Keratinocyte (primary cell): ENCODE data around the gene TLR4. TPM values are rescaled to one million over a fixed set of nuclear protein-coding genes. Genes with fewer than 3 reads are reported as not detected.

Experiments
- DNase-seq: peaks from one replicate; pipeline ENCODE4 v3.0.0-alpha.2; 2011; ENCODE audit warnings: low read depth, missing footprints, low spot score
- FAIRE-seq: peaks from 2 replicates; lab custom pipeline; 2011; peaks lifted over from hg19 to GRCh38; lab: Jason Lieb, UNC
- H2AFZ ChIP-seq: 2 replicates; pipeline ENCODE4 v1.6.0; 2012; ENCODE audit warnings: low read length, control low read depth, inconsistent platforms; ENCODE audit not compliant: control insufficient read depth
- H3K27ac ChIP-seq: 2 replicates; pipeline ENCODE4 v1.5.1; 2011; ENCODE audit warnings: low read length; ENCODE audit not compliant: control insufficient read depth, insufficient read depth
- H3K27me3 ChIP-seq: 3 replicates; pipeline ENCODE4 v1.6.0; 2011; ENCODE audit warnings: low read length; ENCODE audit not compliant: control insufficient read depth, insufficient read depth; ENCODE audit errors: extremely low read depth
- H3K36me3 ChIP-seq, 2 experiments: 2 replicates in 1 of 2; 3 replicates in 1 of 2; pipeline ENCODE4 v1.5.1; 2011; ENCODE audit warnings: low read length in 2 of 2, mild to moderate bottlenecking in 1 of 2; ENCODE audit not compliant: control insufficient read depth in 2 of 2, insufficient read depth in 2 of 2; ENCODE audit errors: extremely low read depth in 1 of 2
- H3K4me1 ChIP-seq: 3 replicates; pipeline ENCODE4 v1.5.1; 2011; ENCODE audit warnings: low read length; ENCODE audit not compliant: control insufficient read depth, insufficient read depth; ENCODE audit errors: extremely low read depth
- H3K4me2 ChIP-seq: 3 replicates; pipeline ENCODE4 v1.6.0; 2011; ENCODE audit warnings: low read depth, low read length; ENCODE audit not compliant: control insufficient read depth, insufficient read depth; ENCODE audit errors: extremely low read depth
- H3K4me3 ChIP-seq, 3 experiments: fragments of 200-600 bp in 1 of 3; sonication (generic) in 1 of 3; 2 replicates in 2 of 3; 3 replicates in 1 of 3; pipeline ENCODE4 v1.5.1; 2011 to 2016; ENCODE audit warnings: low read length in 3 of 3, mild to moderate bottlenecking in 3 of 3, control low read depth in 2 of 3, inconsistent platforms in 1 of 3, low read depth in 1 of 3, mixed read lengths in 1 of 3, mixed run types in 1 of 3, moderate library complexity in 1 of 3; ENCODE audit not compliant: control insufficient read depth in 2 of 3, insufficient read depth in 2 of 3; ENCODE audit errors: extremely low read depth in 1 of 3
- H3K79me2 ChIP-seq: 2 replicates; pipeline ENCODE4 v1.6.0; 2012; ENCODE audit warnings: low read length; ENCODE audit not compliant: control insufficient read depth, insufficient read depth
- H3K9ac ChIP-seq: 3 replicates; pipeline ENCODE4 v1.6.0; 2011; ENCODE audit warnings: low read length; ENCODE audit not compliant: control insufficient read depth, insufficient read depth; ENCODE audit errors: extremely low read depth
- H3K9me1 ChIP-seq: 3 replicates; pipeline ENCODE4 v1.6.0; 2011; ENCODE audit warnings: low read length; ENCODE audit not compliant: control insufficient read depth, insufficient read depth; ENCODE audit errors: extremely low read depth
- H3K9me3 ChIP-seq: 2 replicates; pipeline ENCODE4 v1.5.1; 2012; ENCODE audit warnings: low read depth, low read length; ENCODE audit not compliant: control insufficient read depth
- H4K20me1 ChIP-seq: 3 replicates; pipeline ENCODE4 v1.6.0; 2011; ENCODE audit warnings: low read length; ENCODE audit not compliant: control insufficient read depth, insufficient read depth; ENCODE audit errors: extremely low read depth
- EZH2 ChIP-seq: IDR thresholded peaks from one replicate; pipeline ENCODE4 v1.6.1; 2012; ENCODE audit warnings: inconsistent platforms, mild to moderate bottlenecking, low read length, moderate library complexity
- dilution Hi-C: fragments of 300-500 bp; cut with MboI; formaldehyde crosslinking; loops from one replicate; pipeline ENCODE4 v1.7.0; 2020; ENCODE audit warnings: low sequenced_read_pairs; ENCODE audit not compliant: extremely low pct_ligation_motif_present
- polyA plus RNA-seq, 5 experiments: library from polyadenylated mRNA; depleted of rRNA in 3 of 5; stranded (reverse) in 3 of 5; stranded (forward) in 1 of 5; unstranded in 1 of 5; fragments of >200 nt; gene quantifications; 1 replicate in 1 of 5; 2 replicates in 3 of 5; 3 replicates in 1 of 5; pipeline versions ENCODE4 v1.2.1 to v1.2.3, GENCODE V29; 2011 to 2012; ENCODE audit warnings: missing spikeins in 2 of 5, low read depth in 1 of 5, low replicate concordance in 1 of 5
- TF ChIP-seq, protein P1 (sequence below), 3 experiments: IDR thresholded peaks in 1 of 3; conservative IDR thresholded peaks in 1 of 3; optimal IDR thresholded peaks in 1 of 3; 2 replicates in 2 of 3; 3 replicates in 1 of 3; pipeline versions ENCODE3 to v1.5.1; 2011; ENCODE audit warnings: low read length in 3 of 3, mild to moderate bottlenecking in 3 of 3, moderate library complexity in 2 of 3, control low read depth in 1 of 3, inconsistent platforms in 1 of 3; ENCODE audit not compliant: insufficient read depth in 2 of 3; ENCODE audit errors: extremely low read depth in 1 of 3

TLR4 gene
- polyA plus RNA-seq, 1 donor (not counting 4 experiments of a cell fraction or from before 2014, with no cell fraction given): 0.09 TPM

DNA sequence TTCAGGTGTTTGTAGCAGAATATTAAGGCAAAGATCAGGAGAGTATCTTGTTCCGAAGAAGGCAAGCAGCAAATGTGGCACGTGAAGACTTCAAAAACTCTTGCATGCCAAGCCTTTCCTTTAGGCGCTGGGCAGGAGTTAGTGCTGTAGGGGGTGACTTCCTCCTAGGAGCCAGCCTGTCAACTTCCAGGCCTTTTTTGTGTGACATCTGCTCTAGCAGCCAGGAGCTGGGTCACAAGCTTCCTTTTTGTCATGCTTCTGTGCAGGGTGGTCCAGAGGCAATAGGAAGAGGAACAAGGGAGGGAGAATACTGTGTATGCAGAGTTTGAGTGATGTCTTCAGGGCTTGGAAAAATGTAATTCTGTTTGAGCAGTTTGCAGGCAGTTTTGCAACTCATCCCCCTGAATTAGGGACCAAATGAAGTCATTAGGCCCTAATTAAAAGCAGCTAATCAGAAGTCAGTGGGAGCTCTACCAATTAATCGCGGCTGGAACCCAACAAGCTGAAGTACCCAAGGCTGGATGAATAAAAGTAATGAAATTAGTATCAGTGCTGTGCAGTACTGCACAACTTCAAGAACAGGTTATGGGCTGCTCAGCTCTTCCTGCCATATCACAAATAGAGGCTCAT lies 53.5 kb downstream of the TLR4 start:
- Histone ChIP-seq H3K4me3 (no peak overlapping the region), H2AFZ (no peak overlapping the region), H3K79me2 (no peaks in the 10 kb centered on the region), H3K4me1 (no peaks in the 10 kb centered on the region), H3K36me3 (no peaks in the 10 kb centered on the region), H3K9me1 (no peaks in the 10 kb centered on the region), H4K20me1 (no peaks in the 10 kb centered on the region), H3K4me2 (no peak overlapping the region), H3K27ac (no peak overlapping the region), H3K9me3 (no peaks in the 10 kb centered on the region), H3K9ac (no peak overlapping the region), H3K27me3 (no peaks in the 10 kb centered on the region)
- dilution Hi-C loops: no loop called here
- DNase-seq: no peak
- FAIRE-seq: no peak
- no peak for TF ChIP-seq EZH2
- TF ChIP-seq, protein P1, sequence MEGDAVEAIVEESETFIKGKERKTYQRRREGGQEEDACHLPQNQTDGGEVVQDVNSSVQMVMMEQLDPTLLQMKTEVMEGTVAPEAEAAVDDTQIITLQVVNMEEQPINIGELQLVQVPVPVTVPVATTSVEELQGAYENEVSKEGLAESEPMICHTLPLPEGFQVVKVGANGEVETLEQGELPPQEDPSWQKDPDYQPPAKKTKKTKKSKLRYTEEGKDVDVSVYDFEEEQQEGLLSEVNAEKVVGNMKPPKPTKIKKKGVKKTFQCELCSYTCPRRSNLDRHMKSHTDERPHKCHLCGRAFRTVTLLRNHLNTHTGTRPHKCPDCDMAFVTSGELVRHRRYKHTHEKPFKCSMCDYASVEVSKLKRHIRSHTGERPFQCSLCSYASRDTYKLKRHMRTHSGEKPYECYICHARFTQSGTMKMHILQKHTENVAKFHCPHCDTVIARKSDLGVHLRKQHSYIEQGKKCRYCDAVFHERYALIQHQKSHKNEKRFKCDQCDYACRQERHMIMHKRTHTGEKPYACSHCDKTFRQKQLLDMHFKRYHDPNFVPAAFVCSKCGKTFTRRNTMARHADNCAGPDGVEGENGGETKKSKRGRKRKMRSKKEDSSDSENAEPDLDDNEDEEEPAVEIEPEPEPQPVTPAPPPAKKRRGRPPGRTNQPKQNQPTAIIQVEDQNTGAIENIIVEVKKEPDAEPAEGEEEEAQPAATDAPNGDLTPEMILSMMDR (optimal IDR thresholded peaks at IDR 0.05 in 1 of 3, IDR thresholded peaks at IDR 0.05 in 1 of 3, conservative IDR thresholded peaks at IDR 0.05 in 1 of 3; ENCODE audit: extremely low read depth in 1 of 3, insufficient read depth in 2 of 3, low read length in 3 of 3): no peak

DNA sequence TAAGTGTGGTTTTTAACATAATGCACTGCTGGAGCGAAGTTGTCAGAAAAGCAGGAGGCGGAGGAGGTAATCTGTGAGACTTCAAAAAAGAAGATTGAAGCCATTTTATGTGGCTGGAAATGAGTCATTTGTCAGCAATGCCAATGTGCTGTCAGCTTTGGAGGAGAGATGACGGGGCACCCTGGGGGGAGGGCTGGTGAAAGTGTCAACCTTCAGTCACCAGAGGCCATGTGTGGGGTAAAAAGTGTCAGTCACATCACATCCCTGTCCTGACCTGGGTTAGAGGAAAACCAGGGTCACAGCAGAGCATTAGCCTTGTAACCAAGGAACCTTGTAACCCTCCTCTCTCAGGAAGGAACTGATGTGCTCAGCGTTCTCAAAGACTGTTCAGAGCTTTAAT lies 59.1 kb downstream of the TLR4 start:
- H4K20me1 ChIP-seq: no peaks in the 10 kb centered on the region
- peak overlapping the region; percentile 30 for H3K4me2 ChIP-seq
- FAIRE-seq: no peak
- H3K4me3 ChIP-seq: no peak overlapping the region
- DNase-seq: no peak
- no peaks in the 10 kb centered on the region for H3K79me2 ChIP-seq
- H3K36me3 ChIP-seq: no peaks in the 10 kb centered on the region
- no peak overlapping the region for H3K9ac ChIP-seq
- H3K4me1 ChIP-seq: peaks cover 8% of the 10 kb centered on the region
- peak overlapping the region; percentile 4 for H2AFZ ChIP-seq
- H3K9me1 ChIP-seq: no peaks in the 10 kb centered on the region
- H3K9me3 ChIP-seq: no peaks in the 10 kb centered on the region
- TF ChIP-seq, protein P1 (optimal IDR thresholded peaks at IDR 0.05 in 1 of 3, IDR thresholded peaks at IDR 0.05 in 1 of 3, conservative IDR thresholded peaks at IDR 0.05 in 1 of 3; ENCODE audit: extremely low read depth in 1 of 3, insufficient read depth in 2 of 3, low read length in 3 of 3): no peak
- no peak for TF ChIP-seq EZH2
- H3K27ac ChIP-seq: no peak overlapping the region
- H3K27me3 ChIP-seq: no peaks in the 10 kb centered on the region
- dilution Hi-C loops: no loop called here
